MG63 (cell line): ENCODE measurements around the gene LDLRAD1. TPM values are rescaled to one million over a fixed set of nuclear protein-coding genes. Genes with fewer than 3 reads are reported as not detected.
"Not testable (repeated sequence)": the region's sequence is repeated elsewhere in the genome, so short reads cannot be mapped to it uniquely, and the experiment has no call there.

ENCODE experiments used
- DNase-seq: peaks from one replicate; pipeline ENCODE4 v3.0.0-alpha.2; 2020
- H3K27me3 ChIP-seq: fragments of 250-450 bp; sonication (Bioruptor Pico); 2 replicates; pipeline ENCODE4 v1.5.1; 2020; ENCODE audit warnings: mild to moderate bottlenecking, moderate library complexity
- H3K36me3 ChIP-seq: fragments of 250-450 bp; sonication (Bioruptor Pico); 2 replicates; pipeline ENCODE4 v1.5.1; 2020; ENCODE audit warnings: mild to moderate bottlenecking, moderate library complexity
- H3K4me3 ChIP-seq: fragments of 250-450 bp; sonication (Bioruptor Pico); 2 replicates; pipeline ENCODE4 v1.5.1; 2020; ENCODE audit warnings: mild to moderate bottlenecking, moderate library complexity
- H3K9me3 ChIP-seq: fragments of 250-450 bp; sonication (Bioruptor Pico); 2 replicates; pipeline ENCODE4 v1.5.1; 2020; ENCODE audit warnings: mild to moderate bottlenecking, moderate library complexity
- total RNA-seq: library from RNA; depleted of rRNA; stranded (reverse); fragments of >200 nt; shearing (Covaris generic); gene quantifications from 2 replicates; pipeline ENCODE4 v1.2.3, GENCODE V29; 2014; ENCODE audit warnings: low replicate concordance

The LDLRAD1 gene
- total RNA-seq, 1 experiment from 2014 or later = not detected

DNA sequence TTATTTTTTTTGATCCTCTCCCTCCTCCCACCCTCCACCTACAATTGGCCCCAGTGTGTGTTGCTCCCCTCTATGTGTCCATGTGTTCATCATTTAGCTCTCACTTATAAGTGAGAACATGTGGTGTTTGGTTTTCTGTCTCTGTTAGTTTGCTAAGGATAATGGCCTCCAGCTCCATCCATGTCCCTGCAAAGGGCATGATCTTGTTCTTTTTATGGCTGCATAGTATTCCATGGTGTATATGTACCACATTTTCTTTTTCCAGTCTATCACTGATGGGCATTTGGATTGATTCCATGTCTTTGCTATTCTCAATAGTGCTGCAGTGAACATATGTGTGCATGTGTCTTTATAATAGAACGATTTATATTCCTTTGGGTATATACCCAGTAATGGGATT lies 6.8 kb upstream of the LDLRAD1 start:
- not testable (repeated sequence) for H3K27me3 ChIP-seq, H3K9me3 ChIP-seq, DNase-seq, H3K36me3 ChIP-seq, H3K4me3 ChIP-seq

DNA sequence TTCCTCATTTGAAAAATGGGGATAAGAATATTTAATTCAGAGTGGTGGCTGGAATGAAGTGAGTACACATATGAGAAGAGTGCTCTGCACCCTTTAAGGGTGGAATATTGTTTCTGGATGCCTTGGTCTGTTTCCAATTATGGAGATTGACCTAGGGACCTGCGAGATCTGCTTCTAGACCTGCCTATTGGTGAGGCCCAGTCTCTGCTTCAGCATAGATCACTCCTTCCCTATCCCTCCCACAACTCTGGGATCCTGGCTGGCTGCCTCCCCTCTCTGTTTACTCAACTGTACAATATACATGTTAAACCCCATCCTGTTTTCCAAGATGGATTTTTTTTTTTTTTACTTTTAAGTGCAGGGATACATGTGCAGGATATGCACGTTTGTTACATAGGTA lies 6.4 kb upstream of the LDLRAD1 start:
- Histone ChIP-seq H3K36me3 (no peaks in the 10 kb centered on the region), H3K4me3 (no peak overlapping the region), H3K27me3 (no peaks in the 10 kb centered on the region), H3K9me3 (no peaks in the 10 kb centered on the region)
- no peak for DNase-seq

DNA sequence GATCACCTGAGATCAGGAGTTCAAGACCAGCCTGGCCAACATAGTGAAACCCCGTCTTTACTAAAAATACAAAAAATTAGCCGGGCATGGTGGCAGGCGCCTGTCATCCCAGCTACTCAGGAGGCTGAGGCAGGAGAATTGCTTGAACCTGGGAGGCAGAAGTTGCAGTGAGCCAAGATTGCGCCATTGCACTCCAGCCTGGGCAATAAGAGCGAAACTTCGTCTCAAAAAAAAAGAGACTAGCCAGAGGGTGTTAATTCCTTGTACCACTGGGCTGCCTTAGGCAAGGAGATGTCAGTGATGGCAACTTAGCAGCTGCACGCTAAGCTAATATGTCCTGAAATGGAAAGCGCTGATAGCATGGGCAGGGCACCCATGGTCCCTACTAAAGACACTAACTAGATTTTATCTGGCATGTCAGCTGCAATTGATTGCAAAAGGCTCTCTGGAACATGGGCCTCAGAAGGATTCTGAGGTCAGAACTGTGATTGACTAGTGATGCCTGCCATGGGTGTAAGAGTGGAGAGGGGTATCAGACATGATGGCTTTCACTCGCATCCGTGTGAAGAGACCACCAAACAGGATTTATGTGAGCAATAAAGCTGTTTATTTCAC lies 1.7 kb upstream of the LDLRAD1 start:
- H3K36me3 ChIP-seq, DNase-seq, H3K9me3 ChIP-seq, H3K4me3 ChIP-seq, H3K27me3 ChIP-seq: not testable (repeated sequence)

DNA sequence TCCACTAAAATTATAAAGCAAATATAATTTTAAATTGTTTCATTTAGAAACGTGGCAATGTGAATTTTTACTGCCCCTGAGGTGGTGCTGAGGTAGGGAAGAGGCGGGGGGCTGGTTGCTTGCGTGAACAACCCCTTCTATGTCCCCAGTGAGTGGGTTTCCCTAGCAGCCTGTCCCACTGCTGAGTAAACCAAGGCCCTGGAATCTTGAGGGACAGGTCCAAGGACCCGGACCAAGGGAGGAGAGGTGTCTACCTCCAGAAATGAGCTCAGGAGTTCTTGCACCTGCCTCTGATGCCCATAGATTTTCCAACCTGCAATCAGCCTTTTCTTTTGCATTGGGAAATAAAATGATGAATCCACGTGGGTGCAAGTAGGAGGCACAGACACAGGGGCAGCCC lies 649 bp upstream of the LDLRAD1 start:
- DNase-seq = no peak
- Histone ChIP-seq H3K9me3 (no peaks in the 10 kb centered on the region), H3K36me3 (no peaks in the 10 kb centered on the region), H3K27me3 (no peaks in the 10 kb centered on the region), H3K4me3 (no peak overlapping the region)

DNA sequence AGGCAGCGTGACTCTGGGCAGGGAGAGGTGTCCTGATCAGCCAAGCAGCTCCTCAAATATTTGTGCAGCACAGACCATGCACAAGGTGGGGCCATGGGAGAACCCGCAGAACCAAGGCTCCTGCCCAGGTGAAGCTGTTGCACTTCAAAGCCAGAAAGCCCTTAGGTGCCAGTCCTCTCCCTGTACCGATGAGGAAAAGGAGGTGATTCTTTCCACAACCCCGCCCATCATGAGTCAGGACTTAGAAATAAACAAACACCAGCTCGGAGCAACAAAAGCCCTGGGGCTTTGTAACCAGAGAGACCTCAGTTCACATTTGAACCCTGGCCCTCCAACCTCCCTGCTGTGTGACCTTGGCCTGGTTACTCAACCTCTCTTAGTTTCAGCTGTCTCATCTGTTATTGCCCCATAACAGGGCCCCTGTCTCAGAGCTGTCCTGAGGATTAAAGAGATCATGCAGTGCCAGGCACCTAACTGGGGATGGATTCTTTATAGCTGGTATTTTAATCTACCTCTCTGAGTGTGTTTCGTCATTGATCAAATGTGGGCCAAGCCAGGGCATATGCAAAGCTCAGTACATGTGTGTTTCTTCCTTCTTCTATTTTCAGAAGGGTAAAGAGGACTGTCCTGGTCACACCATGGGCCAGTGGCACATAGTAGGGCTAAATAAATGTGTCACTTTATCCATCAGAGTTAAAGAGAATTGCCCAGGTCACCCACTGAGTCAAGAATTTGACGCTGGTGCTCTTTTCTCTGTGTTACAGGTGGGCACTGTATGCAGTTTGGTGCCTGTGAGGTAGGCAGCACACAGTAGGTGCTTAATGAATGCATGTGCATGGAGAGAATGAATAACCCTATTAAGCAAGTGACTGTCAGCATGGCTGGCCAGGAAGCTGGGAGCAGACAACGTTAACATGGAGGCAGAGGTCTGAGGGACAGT lies 1.4 kb downstream of the LDLRAD1 start:
- Histone ChIP-seq H3K36me3 (no peaks in the 10 kb centered on the region), H3K9me3 (no peaks in the 10 kb centered on the region), H3K27me3 (no peaks in the 10 kb centered on the region), H3K4me3 (no peak overlapping the region)
- peak; percentile 61 for DNase-seq

DNA sequence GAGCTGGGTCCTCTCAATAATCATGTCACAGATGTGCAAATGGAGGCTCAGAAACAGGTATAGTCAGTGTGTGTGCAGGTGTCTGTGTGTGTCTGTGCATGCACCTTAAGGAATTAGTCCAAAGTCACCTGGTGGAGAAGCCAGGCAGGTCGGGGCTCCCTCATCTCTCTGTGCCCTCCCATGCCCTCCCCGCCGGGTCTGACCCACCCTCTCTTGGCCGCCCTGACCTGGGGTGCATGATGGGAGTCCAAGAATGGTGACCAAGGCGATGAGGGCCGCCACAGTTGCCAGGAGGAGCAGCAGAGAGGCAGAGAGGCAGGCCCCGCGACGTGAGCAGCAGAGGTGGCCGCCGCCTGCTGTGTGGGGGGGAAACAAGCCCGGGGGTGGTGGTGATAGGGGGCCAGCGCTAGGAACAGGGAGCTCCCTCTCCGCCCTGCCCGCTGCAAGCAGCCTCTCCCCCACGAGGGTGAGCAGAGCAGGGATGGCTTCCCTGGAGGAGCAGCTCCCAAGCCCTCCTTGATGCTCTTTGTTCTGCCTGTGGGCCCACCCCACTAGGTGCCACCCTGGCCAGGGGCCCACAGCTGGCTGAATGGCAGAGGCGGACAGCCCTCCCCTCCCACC lies 3.9 kb downstream of the LDLRAD1 start:
- Histone ChIP-seq H3K36me3 (no peaks in the 10 kb centered on the region), H3K9me3 (no peaks in the 10 kb centered on the region), H3K27me3 (no peaks in the 10 kb centered on the region), H3K4me3 (no peak overlapping the region)
- no peak for DNase-seq

DNA sequence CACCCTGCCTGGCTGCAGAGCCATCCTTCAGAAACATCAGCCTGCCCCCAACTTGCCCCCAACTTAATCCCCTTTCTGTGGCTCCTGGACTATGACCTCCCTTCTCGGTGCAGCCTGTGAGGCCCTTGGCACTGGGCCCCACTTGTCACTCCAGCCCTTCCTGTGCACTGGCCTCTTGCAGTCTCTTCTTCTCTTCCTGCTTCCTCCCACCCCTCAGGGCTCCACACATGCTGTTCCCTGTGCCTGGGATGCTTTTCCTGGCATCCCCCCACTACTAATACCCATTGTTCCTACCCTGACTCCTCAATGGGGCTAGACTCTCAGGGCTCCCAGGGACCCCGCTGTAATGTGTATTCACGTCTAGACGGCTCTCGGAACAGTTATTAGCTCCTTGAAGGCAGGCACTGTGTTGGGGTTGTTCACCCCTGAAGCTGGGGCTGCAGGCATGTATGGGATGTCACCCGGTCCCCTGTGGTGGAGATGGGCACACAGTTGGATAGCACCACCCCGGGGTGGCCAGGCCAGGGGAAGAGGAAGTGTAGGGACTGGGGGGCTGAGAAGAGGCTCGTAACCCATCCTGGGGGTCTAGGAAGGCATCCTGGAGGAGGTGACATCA lies 4.5 kb downstream of the LDLRAD1 start:
- no peaks in the 10 kb centered on the region for H3K27me3 ChIP-seq
- DNase-seq = no peak
- H3K9me3 ChIP-seq = no peaks in the 10 kb centered on the region
- H3K4me3 ChIP-seq = no peak overlapping the region
- H3K36me3 ChIP-seq = no peaks in the 10 kb centered on the region

DNA sequence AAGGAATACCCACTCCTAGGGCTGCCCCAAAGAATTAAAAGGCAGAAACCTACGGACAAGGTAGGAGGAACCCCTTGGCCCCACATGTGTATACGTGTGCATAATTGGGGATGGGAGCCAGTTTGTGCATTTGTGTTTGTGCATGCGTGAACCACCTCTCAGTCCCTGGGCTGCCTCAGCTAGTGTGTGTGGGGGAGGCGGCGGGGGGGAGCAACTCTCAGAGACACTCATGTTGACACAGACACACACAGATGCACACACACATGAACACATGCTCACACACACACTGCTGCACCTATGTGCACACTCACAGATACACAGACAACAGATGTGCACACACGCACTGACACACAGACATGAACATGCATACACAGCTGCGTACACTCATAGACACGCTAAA lies 5.1 kb downstream of the LDLRAD1 start:
- Histone ChIP-seq H3K4me3 (no peak overlapping the region), H3K27me3 (no peaks in the 10 kb centered on the region), H3K9me3 (no peaks in the 10 kb centered on the region), H3K36me3 (no peaks in the 10 kb centered on the region)
- no peak for DNase-seq

DNA sequence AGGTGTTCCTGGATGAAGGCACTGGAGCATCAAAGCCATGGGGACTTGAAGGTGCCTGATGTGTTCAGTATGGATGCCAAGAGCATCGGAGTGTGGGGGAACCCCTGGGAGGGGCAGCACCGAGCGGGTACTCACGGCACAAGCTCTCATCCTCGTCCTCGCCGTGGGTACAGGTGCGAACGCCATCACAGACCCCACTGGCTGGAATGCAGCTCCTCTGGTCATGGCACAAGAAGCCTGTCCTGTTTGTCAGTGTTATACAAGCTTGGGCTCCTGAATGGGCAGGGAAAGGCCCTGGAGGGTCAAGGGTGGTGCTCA lies 6.0 kb downstream of the LDLRAD1 start:
- H3K9me3 ChIP-seq = no peaks in the 10 kb centered on the region
- H3K27me3 ChIP-seq = no peaks in the 10 kb centered on the region
- no peak overlapping the region for H3K4me3 ChIP-seq
- H3K36me3 ChIP-seq = no peaks in the 10 kb centered on the region
- DNase-seq = no peak

DNA sequence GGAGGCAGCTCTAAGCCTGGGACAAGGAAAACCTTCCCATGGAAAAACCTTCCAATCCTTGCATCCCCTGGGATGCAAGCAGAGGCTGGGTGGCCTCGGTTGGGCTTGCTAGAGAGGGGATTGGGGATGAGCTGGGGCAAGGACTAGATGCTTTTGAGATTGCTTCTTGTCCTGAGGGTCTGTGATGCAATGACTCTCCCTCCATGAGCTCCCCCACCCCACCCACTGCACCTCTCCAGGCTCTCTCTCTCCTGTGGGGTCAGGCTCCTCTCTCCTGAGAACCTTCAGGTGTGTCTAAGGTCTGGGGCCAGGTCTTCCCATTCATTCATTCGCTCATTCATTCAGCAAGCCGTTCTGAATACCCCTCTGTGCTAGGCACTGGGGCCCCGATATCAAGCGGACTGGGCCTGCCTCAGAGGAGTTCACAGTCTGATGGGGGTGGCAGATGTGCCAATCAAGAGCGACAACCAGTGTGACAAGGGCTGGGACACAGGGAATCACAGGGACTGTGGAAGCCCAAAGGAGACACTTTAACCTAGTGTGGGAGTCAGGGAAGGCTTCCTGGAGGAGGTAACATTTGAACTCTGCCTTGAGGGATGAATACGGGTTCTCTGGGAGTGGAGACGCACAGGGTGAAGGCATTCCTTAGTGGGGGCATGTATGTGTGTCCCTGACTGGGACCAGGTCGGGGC lies 6.5 kb downstream of the LDLRAD1 start:
- Histone ChIP-seq H3K36me3 (no peaks in the 10 kb centered on the region), H3K27me3 (no peaks in the 10 kb centered on the region), H3K4me3 (no peak overlapping the region), H3K9me3 (no peaks in the 10 kb centered on the region)
- DNase-seq = no peak

DNA sequence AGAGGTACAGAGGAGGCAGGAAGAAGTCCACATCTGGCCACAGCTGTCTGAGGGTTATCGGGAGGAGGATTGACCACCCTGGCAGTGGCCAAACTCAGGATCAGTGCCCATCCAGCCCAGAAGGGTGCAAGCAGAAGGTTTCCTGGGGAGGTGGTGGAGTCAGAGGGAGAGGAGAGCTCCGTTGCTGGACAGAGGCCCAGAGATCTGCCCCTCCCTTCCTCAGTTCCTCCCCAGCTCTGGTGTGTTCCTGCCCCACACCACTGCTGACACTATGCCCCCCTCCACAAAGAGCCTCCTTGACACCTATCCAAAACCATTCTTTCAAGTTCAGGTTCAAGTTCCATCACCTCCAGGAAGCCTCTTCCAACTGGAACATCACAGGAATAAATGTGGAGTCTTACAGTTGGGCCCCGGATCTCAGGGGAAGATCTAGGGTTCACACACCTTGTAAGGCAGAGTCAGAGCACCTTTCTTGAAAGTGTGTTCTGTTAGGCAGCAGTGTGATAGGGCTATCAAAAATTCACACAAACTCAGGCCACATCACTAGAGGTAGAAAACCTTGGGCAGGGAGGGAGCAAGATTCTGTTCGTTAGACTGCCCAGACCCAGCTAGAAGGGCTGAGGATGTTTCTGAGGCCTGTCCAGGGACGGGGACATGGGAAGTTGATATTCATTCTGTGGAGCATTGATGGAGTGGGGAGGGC lies 7.4 kb downstream of the LDLRAD1 start:
- no peak overlapping the region for H3K4me3 ChIP-seq
- no peaks in the 10 kb centered on the region for H3K27me3 ChIP-seq
- no peak for DNase-seq
- no peaks in the 10 kb centered on the region for H3K9me3 ChIP-seq
- H3K36me3 ChIP-seq = no peaks in the 10 kb centered on the region

DNA sequence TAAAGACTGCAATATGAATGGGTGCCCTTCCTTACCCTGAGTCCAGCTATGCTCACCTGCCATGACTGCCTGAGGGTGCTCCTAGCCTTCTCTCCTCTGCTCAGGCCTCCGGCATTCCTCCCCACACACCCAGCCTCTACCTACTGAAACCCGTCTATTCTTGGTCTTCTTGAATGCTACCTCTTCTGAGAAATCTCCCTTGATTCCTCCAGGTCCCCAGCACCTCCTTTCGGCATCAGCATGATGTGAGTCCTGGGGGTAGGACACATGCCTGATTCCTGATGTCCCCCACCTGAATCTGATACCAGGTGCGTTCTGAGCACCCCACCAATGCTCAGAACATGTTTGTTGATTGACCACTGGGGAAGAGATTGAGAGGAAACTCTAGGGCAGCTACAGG lies 8.6 kb downstream of the LDLRAD1 start:
- no peaks in the 10 kb centered on the region for H3K9me3 ChIP-seq
- H3K36me3 ChIP-seq = no peaks in the 10 kb centered on the region
- no peaks in the 10 kb centered on the region for H3K27me3 ChIP-seq
- DNase-seq = no peak
- no peak overlapping the region for H3K4me3 ChIP-seq

DNA sequence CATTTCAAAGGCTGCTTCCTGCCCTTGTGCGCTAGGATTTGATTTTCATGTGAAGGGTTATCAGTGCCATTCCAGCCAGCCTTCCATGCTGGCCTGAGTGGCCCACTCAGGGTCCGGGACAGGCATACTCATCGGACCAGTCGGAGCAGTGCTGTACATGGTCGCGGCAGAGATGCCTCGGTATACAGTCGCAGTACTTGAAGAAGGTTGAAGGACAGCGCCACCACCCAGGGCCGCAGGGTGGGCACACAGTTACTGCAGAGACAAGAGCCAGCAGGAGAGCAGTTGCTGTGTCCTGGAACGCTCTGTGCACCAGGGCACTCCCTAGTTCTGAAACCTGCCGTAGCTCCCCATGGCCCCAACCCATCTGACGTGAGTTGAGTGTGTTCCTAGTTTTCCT lies 9.1 kb downstream of the LDLRAD1 start:
- H3K9me3 ChIP-seq = no peaks in the 10 kb centered on the region

DNA sequence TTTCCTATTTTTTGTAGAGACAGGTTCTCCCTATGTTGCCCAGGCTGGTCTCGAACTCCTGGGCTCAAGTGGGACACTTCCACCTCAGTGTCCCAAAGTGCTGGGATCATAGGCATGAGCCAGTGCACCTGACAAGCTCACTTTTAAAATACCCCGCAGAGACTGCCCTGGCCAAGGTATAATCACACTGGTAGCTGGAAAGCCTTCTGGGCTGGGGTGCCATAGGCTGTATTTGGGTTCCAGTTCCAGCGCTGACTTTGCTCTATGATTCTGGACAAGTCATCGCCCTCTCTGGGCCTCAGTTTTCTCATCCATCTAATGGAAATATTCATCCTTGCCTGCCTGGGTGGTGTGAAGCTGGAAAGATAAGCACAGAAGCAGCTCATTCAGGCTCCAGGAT lies 10.4 kb downstream of the LDLRAD1 start:
- Histone ChIP-seq H3K27me3 (no peaks in the 10 kb centered on the region), H3K36me3 (no peaks in the 10 kb centered on the region), H3K4me3 (no peak overlapping the region), H3K9me3 (no peaks in the 10 kb centered on the region)
- no peak for DNase-seq

More for the DNA sequence above, 9.1 kb downstream of the LDLRAD1 start:
- no peak overlapping the region for H3K4me3 ChIP-seq
- DNase-seq = no peak
- no peaks in the 10 kb centered on the region for H3K36me3 ChIP-seq
- no peaks in the 10 kb centered on the region for H3K27me3 ChIP-seq

DNA sequence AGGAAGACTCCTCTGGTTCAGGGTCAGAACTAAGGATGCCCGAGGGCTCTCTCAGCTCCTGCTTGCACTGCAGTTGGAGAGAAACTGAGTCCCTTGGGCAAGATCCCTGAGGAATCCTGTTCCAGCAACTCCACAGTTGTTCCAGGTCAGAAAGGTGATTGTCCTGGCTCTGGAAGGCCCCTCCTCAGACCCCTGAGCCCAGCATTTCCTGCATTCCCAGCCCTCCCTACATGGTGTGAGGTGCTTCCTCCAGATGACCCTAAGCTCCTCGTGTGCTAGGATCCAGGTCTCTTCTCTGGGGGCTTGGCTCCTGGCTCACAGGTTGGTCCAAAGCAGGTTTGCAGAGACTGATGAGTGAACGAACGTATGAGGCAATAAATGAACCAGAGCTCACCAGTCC lies 11.5 kb downstream of the LDLRAD1 start:
- H3K4me3 ChIP-seq = no peak overlapping the region
- no peaks in the 10 kb centered on the region for H3K9me3 ChIP-seq
- no peaks in the 10 kb centered on the region for H3K27me3 ChIP-seq
- no peak for DNase-seq
- no peaks in the 10 kb centered on the region for H3K36me3 ChIP-seq

DNA sequence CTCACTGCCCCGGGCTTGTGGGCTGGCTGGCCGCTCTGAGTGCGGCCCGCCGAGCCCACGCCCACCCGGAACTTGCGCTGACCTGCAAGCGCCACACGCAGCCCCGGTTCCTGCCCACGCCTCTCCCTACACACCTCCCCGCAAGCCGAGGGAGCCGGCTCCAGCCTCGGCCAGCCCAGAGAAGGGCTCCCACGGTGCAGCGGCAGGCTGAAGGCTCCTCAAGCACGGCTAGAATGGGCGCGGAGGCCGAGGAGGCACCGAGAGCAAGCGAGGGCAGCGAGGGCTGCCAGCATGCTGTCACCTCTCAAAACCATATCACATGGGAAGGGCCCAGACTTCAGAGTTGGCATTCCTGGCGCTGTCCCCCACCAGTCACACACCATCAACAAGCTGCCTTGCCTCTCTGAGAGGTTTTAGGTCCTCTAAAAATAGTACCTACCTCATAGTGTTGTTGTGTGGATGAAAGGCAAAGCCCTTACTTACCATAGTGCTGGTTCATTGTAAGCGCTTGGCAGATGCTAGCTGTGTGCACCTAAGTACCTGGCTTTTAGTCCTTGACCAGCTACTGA lies 13.4 kb downstream of the LDLRAD1 start:
- H3K27me3 ChIP-seq = no peaks in the 10 kb centered on the region
- no peaks in the 10 kb centered on the region for H3K36me3 ChIP-seq
- no peaks in the 10 kb centered on the region for H3K9me3 ChIP-seq
- DNase-seq = no peak
- H3K4me3 ChIP-seq = no peak overlapping the region
